Sciatic nerve (tissue), 2 donors: ENCODE data around the gene RAB8A. TPM values are rescaled to one million over a fixed set of nuclear protein-coding genes. Genes with fewer than 3 reads are reported as not detected.
"Not testable (repeated sequence)": the region's sequence is repeated elsewhere in the genome, so short reads cannot be mapped to it uniquely, and the experiment has no call there.

Experiments
- ATAC-seq: fragments of 200-7000 bp; cut with Tn5 transposase; one replicate; pipeline ENCODE4 v1.9.1; 2020; ENCODE audit warnings: mild to moderate bottlenecking, moderate library complexity
- DNase-seq: peaks from one replicate; pipeline ENCODE4 v3.0.0-alpha.2; 2020; ENCODE audit warnings: low spot score
- intact Hi-C: fragments of 100-400 bp; cut with DNase I; formaldehyde crosslinking; loops from one replicate; pipeline ENCODE4 v1.14.2; 2022
- total RNA-seq: library from RNA; stranded (reverse); fragmentation: NEBNext Ultra II Directional; extraction: Animal tissue kit (Norgen Biotek cat#: 25700); gene quantifications from one replicate; pipeline ENCODE4 v1.2.1, GENCODE V29; 2021
- donor health status: DM: no; HTN: no; CAD: no.
- donor health status: DM: no; HTN: no; CAD: no.

The RAB8A gene
- total RNA-seq, 1 donor from 2014 or later, result 49.6 TPM

DNA sequence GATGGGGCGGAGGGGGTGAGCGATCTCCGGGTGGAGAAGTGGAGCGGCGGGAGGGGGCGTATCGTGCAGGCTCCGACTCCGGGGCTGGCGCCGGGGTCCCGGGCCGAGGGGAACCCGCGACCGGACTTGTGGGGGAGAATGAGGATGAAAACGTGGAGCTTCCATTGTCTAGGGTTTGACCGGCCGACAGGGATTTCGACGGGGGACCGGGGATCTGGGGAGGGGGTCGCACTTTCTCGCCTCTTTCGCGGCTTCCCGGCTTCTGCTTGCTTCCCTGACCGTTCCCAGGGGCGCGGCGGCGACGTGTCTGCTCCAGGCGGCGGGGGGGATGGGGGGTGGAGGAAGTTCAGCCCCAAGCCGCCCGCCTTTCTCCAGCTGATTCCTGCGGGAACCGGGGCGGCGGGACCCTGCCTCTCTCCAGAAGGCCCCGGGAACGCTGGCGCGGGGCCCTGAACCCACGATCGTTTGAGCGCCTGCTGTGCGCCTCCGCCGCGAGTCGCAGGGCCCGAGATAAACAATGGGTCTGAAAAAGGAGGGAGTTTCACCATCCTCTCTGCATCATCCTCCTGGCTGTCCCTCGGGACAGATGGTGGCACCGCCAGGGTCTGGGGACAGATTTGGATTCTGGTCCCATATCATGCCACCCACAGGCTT, 34.6 kb upstream of the RAB8A start:
- ATAC-seq (no peak), DNase-seq (peak; percentile 83)
- intact Hi-C loops, result no loop called here

- ATAC-seq, result peak; percentile 44
- DNase-seq, result peak; percentile 66
These were observed 33.5 kb upstream of the RAB8A start for GRCh38 chr19:16077984-16078758.

GRCh38 chr19:16078759-16079707, 32.7 kb upstream of the RAB8A start:
- intact Hi-C loops, result no loop called here
- DNase-seq, result peak; percentile 82
- ATAC-seq, result peak; percentile 76

More at GRCh38 chr19:16077984-16078758, 33.5 kb upstream of the RAB8A start:
- intact Hi-C loops, result no loop called here

DNA sequence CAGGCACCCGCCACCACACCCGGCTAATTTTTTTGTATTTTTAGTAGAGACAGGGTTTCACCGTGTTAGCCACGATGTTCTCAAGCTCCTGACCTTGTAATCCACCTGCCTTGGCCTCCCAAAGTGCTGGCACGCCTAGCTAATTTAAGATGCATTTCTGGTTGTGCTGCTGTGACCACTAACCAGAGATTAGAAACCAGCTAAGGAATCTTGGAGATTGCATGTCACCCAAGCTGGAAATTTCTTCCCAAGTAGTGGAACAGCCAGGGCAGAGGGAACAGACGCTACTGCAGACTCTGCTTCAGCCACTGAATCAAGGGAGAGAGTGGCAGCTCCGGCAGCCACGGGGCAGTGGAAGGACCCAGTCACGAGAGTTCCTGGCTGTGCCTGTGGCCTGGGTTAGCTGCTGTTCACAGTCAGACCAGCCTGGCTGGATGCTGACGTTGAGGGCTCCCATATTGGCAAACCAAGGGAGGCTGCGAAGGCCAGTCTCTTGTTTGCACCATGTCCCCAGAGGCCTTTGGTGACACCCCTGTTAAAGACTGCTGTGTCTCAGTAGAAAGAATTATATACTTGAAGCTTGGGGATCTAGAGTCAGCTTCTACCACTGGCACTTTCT, 27.5 kb upstream of the RAB8A start:
- intact Hi-C loops, result no loop called here

DNA sequence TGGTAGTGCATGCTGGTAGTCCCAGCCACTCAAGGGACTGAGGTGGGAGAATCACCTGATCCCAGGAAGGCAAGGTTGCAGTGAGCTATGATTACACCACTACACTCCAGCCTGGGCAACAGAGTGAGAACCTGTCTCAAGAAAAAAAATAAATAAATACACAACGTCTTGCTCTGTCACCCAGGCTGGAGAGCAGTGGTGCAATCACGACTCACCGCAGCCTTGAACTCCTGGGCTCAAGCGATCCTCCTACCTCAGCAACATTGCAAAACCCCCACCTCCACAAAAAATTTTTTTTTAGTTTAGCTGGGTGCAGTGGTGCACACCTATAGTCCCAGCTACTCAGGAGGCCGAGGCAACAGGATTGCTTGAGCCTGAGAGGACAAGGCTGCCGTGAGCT, 26.6 kb upstream of the RAB8A start:
- DNase-seq (no peak), ATAC-seq (no peak)
- intact Hi-C loops, result no loop called here

More for the DNA sequence above, 27.5 kb upstream of the RAB8A start:
- ATAC-seq (no peak), DNase-seq (no peak)

DNA sequence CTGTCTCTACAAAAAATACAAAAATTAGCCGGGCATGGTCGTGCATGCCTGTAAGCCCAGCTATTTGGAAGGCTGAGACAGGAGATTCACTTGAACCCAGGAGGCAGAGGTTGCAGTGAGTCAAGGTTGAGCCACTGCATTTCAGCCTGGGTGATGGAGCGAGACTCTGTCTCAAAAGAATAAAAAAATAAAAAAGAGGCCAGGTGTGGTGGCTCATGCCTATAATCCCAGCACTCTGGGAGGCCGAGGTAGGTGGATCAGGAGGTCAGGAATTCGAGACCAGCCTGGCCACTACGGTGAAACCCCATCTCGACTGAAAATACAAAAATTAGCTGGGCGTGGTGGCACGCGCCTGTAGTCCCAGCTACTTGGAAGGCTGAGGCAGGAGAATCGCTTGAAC, 24.3 kb upstream of the RAB8A start:
- intact Hi-C loops, ATAC-seq, DNase-seq: not testable (repeated sequence)

- DNase-seq (no peak), ATAC-seq (peak; percentile 7)
- intact Hi-C loops, result no loop called here
These were observed 23.7 kb upstream of the RAB8A start for GRCh38 chr19:16087940-16088339.

DNA sequence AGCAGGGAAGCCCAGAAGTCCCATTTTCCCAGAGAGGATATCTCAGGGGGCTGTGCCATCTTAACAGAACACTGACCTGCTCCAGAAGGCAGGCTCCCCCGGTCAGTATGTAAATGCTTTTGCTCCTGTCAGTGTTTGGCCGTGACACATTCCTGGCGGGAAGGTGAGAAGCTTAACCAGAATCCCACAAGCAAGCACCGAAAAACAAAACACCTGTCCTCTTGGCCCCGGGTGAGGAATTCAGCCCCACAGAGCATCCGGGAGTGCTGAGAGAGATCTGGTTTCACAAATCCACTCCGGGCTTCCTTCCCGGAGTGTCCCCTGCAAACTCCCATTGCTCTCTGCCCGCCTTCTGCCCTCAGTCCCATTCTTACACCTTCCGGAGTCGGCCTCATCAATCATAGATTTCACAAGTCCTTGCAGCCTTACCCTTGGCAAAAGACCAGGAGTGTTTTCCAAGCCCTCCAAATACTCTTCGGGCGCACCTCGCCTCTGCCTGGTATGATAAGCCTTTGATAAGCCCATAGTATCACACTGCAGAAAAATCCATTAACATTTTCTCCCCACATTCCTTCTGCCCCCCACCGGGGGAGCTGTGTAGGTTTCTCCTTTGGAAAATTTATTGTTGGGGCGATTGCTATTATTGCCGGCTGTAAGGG, 23.2 kb upstream of the RAB8A start:
- DNase-seq (no peak), ATAC-seq (peak; percentile 45)
- intact Hi-C loops, result no loop called here

DNA sequence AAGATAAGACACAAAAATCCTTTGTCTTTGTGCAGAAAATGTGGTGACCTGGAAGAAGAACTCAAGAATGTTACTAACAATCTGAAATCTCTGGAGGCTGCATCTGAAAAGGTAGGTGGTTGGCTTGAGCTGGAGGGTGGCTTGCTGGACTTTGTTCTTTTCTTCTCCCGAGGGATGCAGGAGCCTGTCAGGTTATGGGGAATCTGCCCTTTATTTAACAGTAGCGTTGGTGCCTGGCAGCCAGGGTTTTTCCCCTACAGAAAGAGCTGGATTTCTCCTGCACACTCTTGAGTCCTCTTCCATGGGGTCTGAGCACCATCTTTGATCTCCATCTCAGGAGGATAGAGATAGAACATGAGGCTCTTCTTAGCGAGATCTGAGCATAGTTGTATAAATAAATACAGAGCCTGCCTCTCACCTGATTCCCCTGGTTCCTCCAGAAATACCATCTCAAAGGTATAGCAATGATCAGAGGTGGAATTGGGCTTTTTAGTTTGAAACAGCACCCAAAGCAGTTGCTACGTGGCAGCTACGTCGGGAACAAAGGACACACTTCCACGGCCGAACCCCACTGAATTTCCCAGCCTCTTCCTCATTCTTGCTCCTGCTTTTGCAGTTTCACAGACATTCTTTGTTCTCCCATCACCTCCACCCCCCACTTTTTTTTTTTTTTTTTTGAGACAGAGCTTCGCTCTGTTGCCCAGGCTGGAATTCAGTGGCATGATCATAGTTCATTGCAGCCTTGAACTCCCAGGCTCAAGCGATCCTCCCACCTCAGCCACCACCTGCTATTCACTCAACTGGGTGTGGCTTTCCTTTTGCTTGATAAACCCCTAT, 22.5 kb upstream of the RAB8A start:
- DNase-seq, result no peak
- no peak for ATAC-seq
- intact Hi-C loops, result no loop called here

DNA sequence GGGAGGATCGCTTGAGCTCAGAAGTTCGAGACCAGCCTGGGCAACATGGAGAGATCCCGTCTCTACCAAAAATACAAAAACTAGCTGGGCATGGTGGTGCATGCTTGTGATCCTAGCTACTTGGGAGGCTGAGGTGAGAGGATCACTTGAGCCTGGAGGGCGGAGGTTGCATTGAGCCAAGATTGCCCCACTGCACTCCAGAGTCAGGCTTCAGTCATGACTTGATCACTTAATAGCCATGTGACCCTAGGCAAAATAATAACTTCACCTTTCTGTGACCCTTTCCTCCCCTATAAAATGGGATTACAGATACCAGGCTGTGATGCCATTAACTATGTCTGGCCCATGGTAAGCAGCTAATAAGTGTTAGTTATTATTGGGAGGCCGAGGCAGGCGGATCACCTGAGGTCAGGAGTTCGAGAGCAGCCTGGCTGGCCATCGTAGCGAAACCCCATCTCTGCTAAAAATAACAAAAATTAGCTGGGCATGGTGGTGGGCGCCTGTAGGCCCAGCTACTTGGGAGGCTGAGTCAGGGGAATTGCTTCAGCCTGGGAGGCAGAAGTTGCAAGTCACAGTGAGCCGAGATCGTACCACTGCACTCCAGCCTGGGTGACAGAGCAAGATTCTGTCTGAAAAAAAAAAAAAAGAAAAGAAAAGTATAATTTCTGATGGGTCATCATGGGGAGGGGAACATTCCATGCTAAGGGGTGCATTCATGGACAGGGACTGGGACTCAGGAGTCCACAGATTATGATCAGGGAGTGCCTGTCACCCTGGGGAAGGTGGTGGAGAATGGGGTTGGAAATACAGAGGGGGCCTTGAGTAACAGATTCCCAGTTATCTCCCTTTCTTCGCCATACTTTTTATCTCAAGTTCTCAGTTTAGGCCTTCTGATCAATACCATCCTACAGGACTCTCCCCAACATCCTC, 19.9 kb upstream of the RAB8A start:
- intact Hi-C loops, result no loop called here
- ATAC-seq, result no peak
- no peak for DNase-seq

DNA sequence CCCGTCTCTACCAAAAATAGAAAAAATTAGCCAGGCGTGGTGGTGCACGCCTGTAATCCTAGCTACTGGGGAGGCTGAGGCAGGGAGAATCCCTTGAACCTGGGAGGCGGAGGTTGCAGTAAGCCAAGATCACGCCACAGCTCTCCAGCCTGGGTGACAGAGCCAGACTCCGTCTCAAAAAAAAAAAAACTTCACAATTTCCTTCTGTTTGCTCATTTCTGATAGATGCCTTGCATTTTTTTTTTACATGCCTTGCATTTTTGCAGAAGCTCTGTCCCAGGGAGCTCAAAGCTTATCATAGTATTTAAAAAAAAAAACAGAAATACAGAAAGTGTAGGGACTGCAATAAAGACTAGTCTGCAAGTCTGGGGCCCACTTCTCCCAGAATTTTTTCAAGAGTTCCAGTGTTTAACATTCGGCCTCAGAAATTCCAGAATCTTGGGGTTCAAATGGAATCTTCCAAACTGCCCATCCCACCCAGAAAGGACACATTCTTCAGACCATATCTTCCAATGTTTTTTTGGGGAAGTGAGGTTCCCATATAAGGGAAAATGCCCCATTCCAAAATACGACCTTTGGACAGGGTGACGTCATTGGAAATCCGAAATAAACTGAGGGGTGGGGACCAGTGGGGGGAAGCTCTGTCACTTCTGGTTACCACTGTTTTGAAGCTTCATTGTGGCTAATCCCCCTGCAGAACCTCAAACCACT, 17.2 kb upstream of the RAB8A start:
- peak; percentile 14 for ATAC-seq
- DNase-seq, result no peak
- intact Hi-C loops, result no loop called here

DNA sequence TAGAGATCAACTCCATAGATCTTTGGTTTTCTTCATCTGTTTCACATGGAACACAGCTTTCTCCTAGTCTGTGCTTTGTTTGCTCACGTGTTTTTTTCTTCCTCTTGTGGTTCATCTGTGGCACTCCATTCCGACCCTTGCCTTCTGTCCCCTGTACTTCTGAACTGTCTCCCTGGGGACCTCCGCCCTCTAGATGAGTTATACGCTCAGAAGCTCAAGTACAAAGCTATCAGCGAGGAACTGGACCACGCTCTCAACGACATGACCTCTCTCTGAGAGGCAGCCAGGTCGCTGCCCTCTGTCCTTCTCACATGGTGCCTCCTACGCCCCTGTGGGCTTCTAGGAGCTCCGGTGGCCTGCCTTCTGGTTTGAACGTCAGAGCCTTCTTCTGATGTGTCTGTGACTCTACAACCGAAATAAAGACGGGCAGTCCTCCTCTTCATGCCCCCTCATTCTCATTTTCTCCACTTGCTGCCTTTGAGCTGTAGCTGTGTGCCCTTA, 16.6 kb upstream of the RAB8A start:
- intact Hi-C loops, result no loop called here
- ATAC-seq (peak; percentile 57), DNase-seq (no peak)

DNA sequence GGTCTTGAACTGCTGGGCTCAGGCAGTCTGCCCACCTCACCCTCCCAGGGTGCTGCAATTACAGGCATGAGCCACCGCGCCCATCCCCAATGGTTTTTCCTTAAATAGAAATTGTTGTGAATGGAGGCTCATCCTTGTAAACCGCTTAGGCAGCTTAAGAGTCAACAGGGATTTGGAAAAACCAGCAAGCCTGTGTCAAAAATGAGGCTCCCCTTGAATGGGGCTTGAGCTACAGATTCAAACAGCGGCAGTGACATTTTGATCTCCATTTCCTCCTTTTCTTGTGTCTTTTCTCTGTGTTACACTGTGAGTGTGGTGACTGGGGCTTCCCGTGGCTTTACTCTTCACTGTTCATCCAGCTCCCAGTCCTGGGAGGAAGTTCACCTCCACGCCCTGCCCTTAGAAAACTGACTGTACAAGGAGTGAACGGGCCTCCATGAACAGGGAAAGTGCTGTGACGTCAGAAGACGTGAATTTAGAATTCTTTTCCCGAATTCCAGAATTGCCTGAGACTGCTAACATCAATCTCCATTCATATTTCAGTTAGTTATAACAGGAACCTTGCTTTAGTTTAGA, 15.3 kb upstream of the RAB8A start:
- ATAC-seq, result peak; percentile 47
- no peak for DNase-seq
- intact Hi-C loops, result no loop called here

- intact Hi-C loops, result no loop called here
- no peak for ATAC-seq
These were observed 13.3 kb upstream of the RAB8A start for GRCh38 chr19:16098416-16098768.

GRCh38 chr19:16098821-16099220, 12.9 kb upstream of the RAB8A start:
- intact Hi-C loops, result no loop called here
- ATAC-seq, result no peak
- no peak for DNase-seq

More at GRCh38 chr19:16098416-16098768, 13.3 kb upstream of the RAB8A start:
- DNase-seq, result no peak
